Measurements from ENCODE around the gene SPTBN2. TPM values are rescaled to one million over a fixed set of nuclear protein-coding genes. Genes with fewer than 3 reads are reported as not detected.

SPTBN2 gene
- total RNA-seq, 1 experiment from 2014 or later = 40.7 TPM

GRCh38 chr11:66649903-66650302 lies 79.1 kb downstream of the SPTBN2 start:
- Mint-ChIP-seq H3K4me1 (peaks cover 5% of the 10 kb centered on the region), H3K4me3 (no peak overlapping the region), H3K27ac (no peak overlapping the region; the same call in 1 of the 2 replicates), H3K9me3 (no peaks in the 10 kb centered on the region), H3K36me3 (peaks cover 79% of the 10 kb centered on the region), H3K27me3 (ENCODE audit: low read depth) (no peaks in the 10 kb centered on the region)
- ATAC-seq (no peak), DNase-seq (ENCODE audit: low spot score) (no peak)
- CTCF ChIA-PET = no interaction called here
- no peak for TF ChIP-seq ZMAT4 (CRISPR knock-in tag; IDR thresholded peaks at IDR 0.05)
- no peak for TF ChIP-seq IRF1 (CRISPR knock-in tag; IDR thresholded peaks at IDR 0.05)
- no peak for TF ChIP-seq MYBL2 (CRISPR knock-in tag; IDR thresholded peaks at IDR 0.05)
- no peak for TF ChIP-seq GTF2I (CRISPR knock-in tag; conservative IDR thresholded peaks at IDR 0.05)
- TF ChIP-seq PRDM15 (CRISPR knock-in tag; IDR thresholded peaks at IDR 0.05) = no peak
- no peak for TF ChIP-seq ZBTB21 (CRISPR knock-in tag; IDR thresholded peaks at IDR 0.05; ENCODE audit: borderline replicate concordance)
- POLR2A ChIA-PET = interaction anchor here (1.4 to 5.1 kb wide), 2 partner anchors 12 to 103 kb away, joined by 5 to 38 read pairs; partner anchors contain the start of genes ACTN3 and RBM4

GRCh38 chr11:66646828-66647227 lies 82.2 kb downstream of the SPTBN2 start:
- Mint-ChIP-seq H3K27me3 (ENCODE audit: low read depth) (no peaks in the 10 kb centered on the region), H3K4me3 (no peak overlapping the region), H3K36me3 (peaks cover 87% of the 10 kb centered on the region), H3K9me3 (no peaks in the 10 kb centered on the region), H3K4me1 (peaks cover 29% of the 10 kb centered on the region), H3K27ac (no peak overlapping the region)
- no peak for TF ChIP-seq NR2C2 (CRISPR knock-in tag; IDR thresholded peaks at IDR 0.05)
- TF ChIP-seq ZBTB43 (CRISPR knock-in tag; IDR thresholded peaks at IDR 0.05) = no peak
- TF ChIP-seq ZNF263 (CRISPR knock-in tag; IDR thresholded peaks at IDR 0.05; ENCODE audit: low read depth) = no peak
- TF ChIP-seq ZNF281 (CRISPR knock-in tag; IDR thresholded peaks at IDR 0.05) = no peak
- TF ChIP-seq NR1H2 (CRISPR knock-in tag; IDR thresholded peaks at IDR 0.05) = no peak
- no peak for TF ChIP-seq FOXJ3 (CRISPR knock-in tag; IDR thresholded peaks at IDR 0.05; ENCODE audit: borderline replicate concordance)
- TF ChIP-seq ERG (CRISPR knock-in tag; IDR thresholded peaks at IDR 0.05) = no peak; the same call in 1 of the 2 replicates
- ChIA-PET POLR2A (interaction anchor here (5.1 kb wide), 1 partner anchor 9 kb away, joined by 38 read pairs; the partner anchor contains the start of gene RBM4), CTCF (no interaction called here)
- DNase-seq (ENCODE audit: low spot score) = no peak
- ATAC-seq = no peak

All from WTC11 (cell line).